Measurements from ENCODE around the gene DNAH9. TPM values are rescaled to one million over a fixed set of nuclear protein-coding genes. Genes with fewer than 3 reads are reported as not detected.
A peak's percentile ranks its signal among the peaks of the same experiment; 100 is the strongest.

Gene DNAH9
- total and polyA plus RNA-seq, 2 of the 8 experiments (the other 6 are each of a cell fraction or from before 2014, with no cell fraction given): 0.21 to 0.86 TPM

DNA sequence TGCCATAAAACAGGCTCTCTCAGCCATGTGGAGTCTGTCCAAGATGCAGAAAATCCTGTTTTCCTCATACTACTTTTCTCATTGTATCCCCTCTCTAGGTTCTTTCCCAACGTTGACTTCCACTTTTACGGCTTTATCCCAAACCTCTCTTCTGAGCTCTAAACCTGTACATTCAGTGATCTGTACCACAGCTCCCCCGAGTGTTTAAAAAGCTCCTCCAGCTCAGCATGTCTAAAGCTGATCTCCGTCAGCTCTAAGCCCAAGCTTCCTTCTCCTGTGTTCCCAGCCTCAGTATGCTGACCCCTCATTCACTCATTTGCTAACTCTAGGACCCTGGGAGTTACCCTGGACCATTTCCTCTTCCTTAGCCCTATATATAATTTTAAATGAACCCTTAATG lies 144.6 kb downstream of the DNAH9 start:
- Histone ChIP-seq H3K27ac (ENCODE audit: low read depth, low read length) (no peak overlapping the region), H3K79me2 (ENCODE audit: control insufficient read depth in 1 of 2, insufficient read depth in 2 of 2, low read length in 2 of 2) (no peaks in the 10 kb centered on the region), H3K4me2 (ENCODE audit: insufficient read depth in 1 of 2, low read depth in 2 of 2, low read length in 2 of 2) (no peak overlapping the region), H3K4me1 (replicated peaks in 1 of 4; ENCODE audit: control insufficient read depth in 3 of 4, insufficient read depth in 4 of 4, low read length in 3 of 4) (no peaks in the 10 kb centered on the region), H3K9ac (replicated peaks in 1 of 4; ENCODE audit: extremely low read depth in 1 of 4, low read depth in 3 of 4, low read length in 3 of 4) (no peak overlapping the region), H3K14ac (ENCODE audit: insufficient read length) (no peak overlapping the region), H3K9me3 (ENCODE audit: insufficient read depth in 2 of 2, low read depth in 1 of 2, low read length in 1 of 2) (no peaks in the 10 kb centered on the region), H2BK20ac (ENCODE audit: low read length) (no peak overlapping the region), H3K4me3 (ENCODE audit: extremely low read depth in 1 of 4, insufficient read depth in 2 of 4, low read depth in 3 of 4, low read length in 4 of 4) (no peak overlapping the region), H2BK15ac (ENCODE audit: low read length) (0 out of 2 replicates have a peak overlapping the region, but pooled peaks have one; percentile 76), H2BK5ac (ENCODE audit: low read depth, low read length) (no peak overlapping the region), H4K91ac (replicated peaks; ENCODE audit: insufficient read length, low read length) (no peak overlapping the region), H3K56ac (replicated peaks; ENCODE audit: insufficient read length, low read depth, low read length) (no peak overlapping the region), H2BK12ac (ENCODE audit: low read depth, low read length) (no peak overlapping the region), H3K27me3 (replicated peaks in 1 of 4; ENCODE audit: control insufficient read depth in 3 of 4, extremely low read depth in 1 of 4, insufficient read depth in 3 of 4, low read length in 3 of 4) (no peaks in the 10 kb centered on the region), H4K5ac (ENCODE audit: insufficient read length, low read depth, low read length) (no peak overlapping the region), H3K79me1 (ENCODE audit: low read depth, low read length) (no peaks in the 10 kb centered on the region), H3K23ac (ENCODE audit: insufficient read length) (no peak overlapping the region), H4K20me1 (replicated peaks in 1 of 2; ENCODE audit: control insufficient read depth in 1 of 2, insufficient read depth in 2 of 2, low read length in 2 of 2) (no peaks in the 10 kb centered on the region), H2BK120ac (replicated peaks; ENCODE audit: low read depth, low read length) (no peak overlapping the region), H3K4ac (replicated peaks; ENCODE audit: insufficient read length, low read depth, low read length) (no peak overlapping the region), H2AK5ac (ENCODE audit: low read depth, low read length) (no peak overlapping the region), H3K36me3 (ENCODE audit: control insufficient read depth in 2 of 4, insufficient read depth in 4 of 4, low read length in 3 of 4) (no peaks in the 10 kb centered on the region), H2AFZ (ENCODE audit: low read length) (no peak overlapping the region), H4K8ac (ENCODE audit: extremely low read depth, insufficient read depth, low read length) (no peak overlapping the region), H3K23me2 (ENCODE audit: low read depth, low read length) (no peaks in the 10 kb centered on the region), H3K18ac (ENCODE audit: extremely low read depth, low read length) (no peak overlapping the region)
- TF ChIP-seq RAD21 (IDR thresholded peaks at IDR 0.05 in 1 of 2, conservative IDR thresholded peaks at IDR 0.05 in 1 of 2; ENCODE audit: low read depth in 2 of 2, low read length in 2 of 2) (peak; percentile 81 to 83), MAFK (IDR thresholded peaks at IDR 0.05; ENCODE audit: low read depth, low read length) (no peak), SP4 (IDR thresholded peaks at IDR 0.05; ENCODE audit: low read length) (no peak), FOSL1 (IDR thresholded peaks at IDR 0.05; ENCODE audit: insufficient read depth, low read depth, low read length) (no peak), KDM1A (IDR thresholded peaks at IDR 0.05; ENCODE audit: borderline replicate concordance, low read length) (no peak), SRF (IDR thresholded peaks at IDR 0.05; ENCODE audit: low read depth, low read length) (no peak)
- TF ChIP-seq, protein P1, sequence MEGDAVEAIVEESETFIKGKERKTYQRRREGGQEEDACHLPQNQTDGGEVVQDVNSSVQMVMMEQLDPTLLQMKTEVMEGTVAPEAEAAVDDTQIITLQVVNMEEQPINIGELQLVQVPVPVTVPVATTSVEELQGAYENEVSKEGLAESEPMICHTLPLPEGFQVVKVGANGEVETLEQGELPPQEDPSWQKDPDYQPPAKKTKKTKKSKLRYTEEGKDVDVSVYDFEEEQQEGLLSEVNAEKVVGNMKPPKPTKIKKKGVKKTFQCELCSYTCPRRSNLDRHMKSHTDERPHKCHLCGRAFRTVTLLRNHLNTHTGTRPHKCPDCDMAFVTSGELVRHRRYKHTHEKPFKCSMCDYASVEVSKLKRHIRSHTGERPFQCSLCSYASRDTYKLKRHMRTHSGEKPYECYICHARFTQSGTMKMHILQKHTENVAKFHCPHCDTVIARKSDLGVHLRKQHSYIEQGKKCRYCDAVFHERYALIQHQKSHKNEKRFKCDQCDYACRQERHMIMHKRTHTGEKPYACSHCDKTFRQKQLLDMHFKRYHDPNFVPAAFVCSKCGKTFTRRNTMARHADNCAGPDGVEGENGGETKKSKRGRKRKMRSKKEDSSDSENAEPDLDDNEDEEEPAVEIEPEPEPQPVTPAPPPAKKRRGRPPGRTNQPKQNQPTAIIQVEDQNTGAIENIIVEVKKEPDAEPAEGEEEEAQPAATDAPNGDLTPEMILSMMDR (IDR thresholded peaks at IDR 0.05; ENCODE audit: control extremely low read depth in 1 of 3, insufficient read depth in 1 of 3, low read depth in 1 of 3, low read length in 3 of 3): peak in 2 of 3 experiments; percentile 58 to 71; a peak in 3 of 4 replicates
- CTCF ChIA-PET (ENCODE audit: partially characterized antibody): interaction anchor here (0.7 to 2.7 kb wide), 20 partner anchors 13 to 1006 kb away, joined by 3 to 15 read pairs (median 4); no protein-coding TSS in a partner anchor
- 56% methylated on average over 4 of the region's 4 CpGs; no CpG with 5 or more reads in 1 of the 2 experiments for WGBS, 2 experiments (ENCODE audit: extremely low coverage in 1 of 2, insufficient coverage in 1 of 2, insufficient read length in 1 of 2, insufficient replicate concordance in 2 of 2, low coverage in 1 of 2, low lambda C conversion rate in 2 of 2, missing lambda C conversion rate in 1 of 2)
- FAIRE-seq (peak; percentile 88), DNase-seq (ENCODE audit: low read depth in 1 of 2, low spot score in 2 of 2) (no peak)
- POLR2A ChIA-PET (ENCODE audit: partially characterized antibody): no interaction called here

Measured in H1 (cell line).